Cardiac fibroblast (primary cell): ENCODE measurements around the gene XYLT1.

Experiments used
- DNase-seq, 2 donors: peaks; one replicate each; pipeline versions ENCODE4 v3.0.0 to v3.0.0-alpha.2; 2010; ENCODE audit warnings: low read depth in 2 of 2
- H3K4me3 ChIP-seq, 2 donors: replicated peaks in 1 of 2; 1 replicate in 1 of 2; 2 replicates in 1 of 2; pipeline ENCODE4 v1.5.1; 2011; ENCODE audit warnings: low read depth in 2 of 2, low read length in 2 of 2, mild to moderate bottlenecking in 2 of 2, moderate library complexity in 1 of 2
- CTCF ChIP-seq: IDR thresholded peaks from one replicate; pipeline ENCODE4 v1.5.1; 2011; ENCODE audit warnings: low read depth, mild to moderate bottlenecking, low read length, inconsistent platforms

Gene XYLT1

GRCh38 chr16:17116595-17117322, 354.0 kb downstream of the XYLT1 start:
- TF ChIP-seq CTCF: no peak
- DNase-seq: no peak
- no peak overlapping the region for H3K4me3 ChIP-seq

- no peak overlapping the region for H3K4me3 ChIP-seq
- DNase-seq: no peak
- TF ChIP-seq CTCF: no peak
Observed at GRCh38 chr16:17109413-17109812, 361.3 kb downstream of the XYLT1 start.

GRCh38 chr16:17108596-17108995, 362.2 kb downstream of the XYLT1 start:
- H3K4me3 ChIP-seq: no peak overlapping the region
- no peak for DNase-seq
- no peak for TF ChIP-seq CTCF

GRCh38 chr16:17107450-17107849, 363.3 kb downstream of the XYLT1 start:
- H3K4me3 ChIP-seq: no peak overlapping the region
- no peak for DNase-seq
- TF ChIP-seq CTCF: no peak

- DNase-seq: no peak
- H3K4me3 ChIP-seq: no peak overlapping the region
- TF ChIP-seq CTCF: no peak
Observed at GRCh38 chr16:17106243-17106791, 364.4 kb downstream of the XYLT1 start.

- DNase-seq: peak in 1 of 2 donors; percentile 1
- no peak overlapping the region for H3K4me3 ChIP-seq
- TF ChIP-seq CTCF: no peak
Observed at GRCh38 chr16:17105239-17105797, 365.4 kb downstream of the XYLT1 start.
